HT-29 (cell line): ENCODE measurements around the gene ACTA2. TPM values are rescaled to one million over a fixed set of nuclear protein-coding genes. Genes with fewer than 3 reads are reported as not detected.
A peak's percentile ranks its signal among the peaks of the same experiment; 100 is the strongest.

Source experiments
- DNase-seq: peaks from one replicate; pipeline ENCODE4 v3.0.0-alpha.2; 2015; ENCODE audit warnings: low spot score
- total RNA-seq: library from RNA; depleted of rRNA; stranded (reverse); fragments of >200 nt; shearing (Covaris generic); gene quantifications from 2 replicates; pipeline ENCODE4 v1.2.3, GENCODE V29; 2014

The ACTA2 gene
- total RNA-seq, 1 experiment from 2014 or later = 0.31 TPM

- no peak for DNase-seq
These were observed 28.9 kb upstream of the ACTA2 start for GRCh38 chr10:88981435-88981834.

GRCh38 chr10:88980800-88981199 is 28.2 kb upstream of the ACTA2 start:
- no peak for DNase-seq

GRCh38 chr10:88980247-88980646 is 27.7 kb upstream of the ACTA2 start:
- DNase-seq = no peak

- DNase-seq = no peak
These were observed 27.0 kb upstream of the ACTA2 start for GRCh38 chr10:88979603-88980002.

- DNase-seq = no peak
These were observed 26.6 kb upstream of the ACTA2 start for GRCh38 chr10:88979153-88979562.

GRCh38 chr10:88978463-88978862 is 25.9 kb upstream of the ACTA2 start:
- no peak for DNase-seq

GRCh38 chr10:88975377-88975720 is 22.8 kb upstream of the ACTA2 start:
- DNase-seq = no peak

- peak; percentile 48 for DNase-seq
These were observed 22.1 kb upstream of the ACTA2 start for GRCh38 chr10:88974446-88975376.

GRCh38 chr10:88974012-88974411 is 21.4 kb upstream of the ACTA2 start:
- DNase-seq = no peak

GRCh38 chr10:88971221-88972061 is 18.9 kb upstream of the ACTA2 start:
- DNase-seq = no peak

- no peak for DNase-seq
These were observed 15.8 kb upstream of the ACTA2 start for GRCh38 chr10:88968391-88968790.

GRCh38 chr10:88966797-88967196 is 14.2 kb upstream of the ACTA2 start:
- DNase-seq = no peak

- DNase-seq = no peak
These were observed 12.4 kb upstream of the ACTA2 start for GRCh38 chr10:88964869-88965415.

- DNase-seq = no peak
These were observed 11.8 kb upstream of the ACTA2 start for GRCh38 chr10:88964360-88964759.

GRCh38 chr10:88963318-88963717 is 10.7 kb upstream of the ACTA2 start:
- no peak for DNase-seq

- no peak for DNase-seq
These were observed 9.8 kb upstream of the ACTA2 start for GRCh38 chr10:88962336-88962735.

GRCh38 chr10:88961266-88961665 is 8.7 kb upstream of the ACTA2 start:
- DNase-seq = no peak

- DNase-seq = no peak
These were observed 8.2 kb upstream of the ACTA2 start for GRCh38 chr10:88960802-88961201.

GRCh38 chr10:88958721-88959120 is 6.1 kb upstream of the ACTA2 start:
- DNase-seq = no peak

- no peak for DNase-seq
These were observed 4.8 kb upstream of the ACTA2 start for GRCh38 chr10:88957381-88957780.

GRCh38 chr10:88954458-88955083 is 2.0 kb upstream of the ACTA2 start:
- no peak for DNase-seq

GRCh38 chr10:88953662-88954061 is 1.1 kb upstream of the ACTA2 start:
- no peak for DNase-seq
